Nephron progenitor cell (in vitro differentiated cells): ENCODE results near the gene MX2.
A peak's percentile ranks its signal among the peaks of the same experiment; 100 is the strongest.

Experiments used
- DNase-seq: peaks from one replicate; pipeline ENCODE4 v3.0.0; 2021
- H3K27ac Mint-ChIP-seq: 2 replicates; pipeline ENCODE4 v1.8.0; 2021; ENCODE audit warnings: mild to moderate bottlenecking, moderate library complexity, mixed read lengths
- H3K27me3 Mint-ChIP-seq: 2 replicates; pipeline ENCODE4 v1.8.0; 2021; ENCODE audit warnings: mild to moderate bottlenecking, low read depth, mixed read lengths; ENCODE audit not compliant: poor library complexity
- H3K36me3 Mint-ChIP-seq: 2 replicates; pipeline ENCODE4 v1.8.0; 2021; ENCODE audit warnings: low read depth, mixed read lengths
- H3K4me1 Mint-ChIP-seq: 2 replicates; pipeline ENCODE4 v1.8.0; 2021; ENCODE audit warnings: mixed read lengths
- H3K4me3 Mint-ChIP-seq: 2 replicates; pipeline ENCODE4 v1.8.0; 2021; ENCODE audit warnings: mild to moderate bottlenecking, moderate library complexity, mixed read lengths
- H3K9me3 Mint-ChIP-seq: 2 replicates; pipeline ENCODE4 v1.8.0; 2021; ENCODE audit warnings: mild to moderate bottlenecking, moderate library complexity, mixed read lengths
- CTCF ChIP-seq: fragments of 200-600 bp; sonication (generic); IDR thresholded peaks from 2 replicates; pipeline ENCODE4 v1.5.0; 2021; ENCODE audit warnings: antibody characterized with exemption

The MX2 gene

GRCh38 chr21:41317458-41317857 lies 44.4 kb upstream of the MX2 start:
- Mint-ChIP-seq H3K9me3 (no peaks in the 10 kb centered on the region), H3K27me3 (peaks cover 72% of the 10 kb centered on the region), H3K4me3 (peak overlapping the region; percentile 78), H3K27ac (no peak overlapping the region), H3K4me1 (peaks cover 25% of the 10 kb centered on the region), H3K36me3 (no peaks in the 10 kb centered on the region)
- DNase-seq: no peak
- TF ChIP-seq CTCF: no peak

- Mint-ChIP-seq H3K4me1 (peaks cover 32% of the 10 kb centered on the region), H3K4me3 (no peak overlapping the region), H3K27me3 (peaks cover 67% of the 10 kb centered on the region), H3K27ac (no peak overlapping the region), H3K36me3 (no peaks in the 10 kb centered on the region), H3K9me3 (no peaks in the 10 kb centered on the region)
- no peak for DNase-seq
- TF ChIP-seq CTCF: no peak
These were observed 43.6 kb upstream of the MX2 start for GRCh38 chr21:41318218-41318617.

- H3K4me1 Mint-ChIP-seq: peaks cover 36% of the 10 kb centered on the region
- no peak for TF ChIP-seq CTCF
- H3K27ac Mint-ChIP-seq: no peak overlapping the region
- no peaks in the 10 kb centered on the region for H3K9me3 Mint-ChIP-seq
- H3K27me3 Mint-ChIP-seq: peaks cover 60% of the 10 kb centered on the region
- no peak for DNase-seq
- no peaks in the 10 kb centered on the region for H3K36me3 Mint-ChIP-seq
- H3K4me3 Mint-ChIP-seq: no peak overlapping the region
These were observed 42.6 kb upstream of the MX2 start for GRCh38 chr21:41319273-41319672.

GRCh38 chr21:41321211-41321907 lies 40.5 kb upstream of the MX2 start:
- no peaks in the 10 kb centered on the region for H3K9me3 Mint-ChIP-seq
- no peak overlapping the region for H3K27ac Mint-ChIP-seq
- no peak for TF ChIP-seq CTCF
- H3K36me3 Mint-ChIP-seq: no peaks in the 10 kb centered on the region
- peaks cover 23% of the 10 kb centered on the region for H3K4me1 Mint-ChIP-seq
- no peak for DNase-seq
- H3K4me3 Mint-ChIP-seq: no peak overlapping the region
- H3K27me3 Mint-ChIP-seq: peaks cover 48% of the 10 kb centered on the region

GRCh38 chr21:41321908-41322495 lies 39.8 kb upstream of the MX2 start:
- H3K4me1 Mint-ChIP-seq: peaks cover 23% of the 10 kb centered on the region
- peaks cover 44% of the 10 kb centered on the region for H3K27me3 Mint-ChIP-seq
- TF ChIP-seq CTCF: no peak
- H3K9me3 Mint-ChIP-seq: no peaks in the 10 kb centered on the region
- H3K27ac Mint-ChIP-seq: no peak overlapping the region
- no peaks in the 10 kb centered on the region for H3K36me3 Mint-ChIP-seq
- no peak overlapping the region for H3K4me3 Mint-ChIP-seq
- no peak for DNase-seq
